SK-N-SH (cell line): Measurements from ENCODE around the gene SPSB1. TPM values are rescaled to one million over a fixed set of nuclear protein-coding genes. Genes with fewer than 3 reads are reported as not detected.

Experiments used
- CTCF ChIA-PET: fragments of 300-600, 350-600 bp; formaldehyde crosslinking; extraction: SDS; loops from one replicate; lab custom pipeline; 2021; lab: Yijun Ruan, JAX
- POLR2A ChIA-PET: fragments of 350-600 bp; sonication (Branson Sonifier 250); formaldehyde crosslinking; extraction: SDS; loops from one replicate; lab custom pipeline; 2020; ENCODE audit warnings: antibody characterized with exemption, inconsistent platforms; lab: Yijun Ruan, JAX
- DNase-seq: peaks from one replicate; pipeline ENCODE4 v3.0.0; 2012
- H2AFZ ChIP-seq: fragments of 200-600 bp; sonication (generic); 2 replicates; pipeline ENCODE4 v1.8.1; 2016; ENCODE audit warnings: antibody characterized with exemption, mild to moderate bottlenecking, low read depth
- H3F3A ChIP-seq: fragments of 200-600 bp; sonication (generic); replicated peaks from 2 replicates; pipeline ENCODE3; 2016; ENCODE audit warnings: antibody characterized with exemption, mild to moderate bottlenecking; ENCODE audit not compliant: insufficient read depth
- H3K27ac ChIP-seq, 2 experiments: fragments of 200-500 bp in 1 of 2; fragments of 200-600 bp in 1 of 2; sonication (Bioruptor generic) in 1 of 2; sonication (generic), shearing (Covaris generic) in 1 of 2; 2 replicates each; pipeline versions ENCODE4 v1.5.1 to v1.6.1; 2014 to 2016; ENCODE audit warnings: low read depth in 2 of 2, inconsistent platforms in 1 of 2, low read length in 1 of 2, mild to moderate bottlenecking in 1 of 2, mixed read lengths in 1 of 2
- H3K27me3 ChIP-seq: fragments of 200-600 bp; sonication (generic), shearing (Covaris generic); 2 replicates; pipeline ENCODE4 v1.6.1; 2016; ENCODE audit warnings: mixed run types; ENCODE audit not compliant: insufficient read depth
- H3K36me3 ChIP-seq, 2 experiments: fragments of 200-500 bp in 1 of 2; fragments of 200-600 bp in 1 of 2; sonication (Bioruptor generic) in 1 of 2; sonication (generic) in 1 of 2; replicated peaks in 1 of 2; 2 replicates each; pipeline versions ENCODE3 to v1.5.1; 2014 to 2016; ENCODE audit warnings: low read length in 1 of 2, mild to moderate bottlenecking in 1 of 2; ENCODE audit not compliant: insufficient read depth in 2 of 2, control insufficient read depth in 1 of 2
- H3K4me1 ChIP-seq, 2 experiments: fragments of 200-500 bp in 1 of 2; fragments of 200-600 bp in 1 of 2; sonication (Bioruptor generic) in 1 of 2; sonication (generic), shearing (Covaris generic) in 1 of 2; 2 replicates each; pipeline versions ENCODE4 v1.5.1 to v1.6.1; 2014 to 2016; ENCODE audit warnings: low read depth in 1 of 2, low read length in 1 of 2, mixed run types in 1 of 2; ENCODE audit not compliant: insufficient read depth in 2 of 2, control insufficient read depth in 1 of 2
- H3K4me2 ChIP-seq: fragments of 200-600 bp; sonication (generic), shearing (Covaris generic); 2 replicates; pipeline ENCODE4 v1.6.1; 2017; ENCODE audit warnings: mixed run types
- H3K4me3 ChIP-seq, 2 experiments: fragments of 200-500 bp in 1 of 2; fragments of 200-600 bp in 1 of 2; sonication (Bioruptor generic) in 1 of 2; sonication (generic), shearing (Covaris generic) in 1 of 2; 2 replicates each; pipeline versions ENCODE4 v1.5.1 to v1.8.1; 2014 to 2016; ENCODE audit warnings: low read depth in 2 of 2, inconsistent platforms in 1 of 2, low read length in 1 of 2, mild to moderate bottlenecking in 1 of 2, mixed read lengths in 1 of 2, moderate library complexity in 1 of 2
- H3K79me2 ChIP-seq: fragments of 200-600 bp; sonication (generic); 2 replicates; pipeline ENCODE4 v1.8.1; 2017; ENCODE audit warnings: mild to moderate bottlenecking; ENCODE audit not compliant: insufficient read depth
- H3K9ac ChIP-seq: fragments of 200-600 bp; sonication (generic); 2 replicates; pipeline ENCODE4 v1.6.1; 2017; ENCODE audit warnings: mixed run types
- H3K9me2 ChIP-seq: fragments of 200-600 bp; sonication (generic); 2 replicates; pipeline ENCODE4 v1.6.1; 2017; ENCODE audit warnings: mixed run types
- H3K9me3 ChIP-seq: fragments of 200-600 bp; sonication (generic); 2 replicates; pipeline ENCODE4 v1.6.1; 2017; ENCODE audit warnings: mixed run types, mild to moderate bottlenecking, moderate library complexity
- H4K20me1 ChIP-seq: fragments of 200-600 bp; sonication (generic); 2 replicates; pipeline ENCODE4 v1.6.1; 2017; ENCODE audit warnings: mild to moderate bottlenecking, mixed run types; ENCODE audit not compliant: insufficient read depth
- CTCF ChIP-seq: fragments of 200-600 bp; sonication (generic); IDR thresholded peaks from 2 replicates; pipeline ENCODE4 v1.6.1; 2017; ENCODE audit warnings: antibody characterized with exemption, mild to moderate bottlenecking, moderate library complexity
- EZH2phosphoT487 ChIP-seq: fragments of 200-600 bp; sonication (generic); IDR thresholded peaks from 2 replicates; pipeline ENCODE4 v1.6.1; 2017; ENCODE audit warnings: low read depth, mixed run types, mild to moderate bottlenecking, antibody characterized with exemption, moderate library complexity, borderline replicate concordance
- FOSL2 ChIP-seq: IDR thresholded peaks from 2 replicates; pipeline ENCODE4 v1.4.0; 2012; ENCODE audit warnings: low read depth, mild to moderate bottlenecking, moderate library complexity, borderline replicate concordance
- TCF12 ChIP-seq: IDR thresholded peaks from 2 replicates; pipeline ENCODE4 v1.4.0; 2012
- ZBTB33 ChIP-seq: IDR thresholded peaks from 2 replicates; pipeline ENCODE4 v1.4.0; 2012; ENCODE audit warnings: low read depth, borderline replicate concordance
- WGBS: methylation state at CpG from one replicate; pipeline ENCODE4 v1.1.6; 2017; ENCODE audit warnings: low lambda C conversion rate; 5-methylcytosine and 5-hydroxymethylcytosine counted together
- polyA plus RNA-seq, 3 experiments: library from polyadenylated mRNA; depleted of rRNA; stranded (reverse); fragments of >200 nt; gene quantifications; 2 replicates each; pipeline ENCODE4 v1.2.3, GENCODE V29; 2012

The SPSB1 gene
- polyA plus RNA-seq, 1 of the 3 experiments (the other 2 are of a cell fraction): 9.2 TPM

GRCh38 chr1:9317591-9318417 lies 25.1 kb downstream of the SPSB1 start:
- no peak overlapping the region for H3K4me2 ChIP-seq
- POLR2A ChIA-PET: no interaction called here
- CTCF ChIA-PET: interaction anchor here (1.3 kb wide), 1 partner anchor 138 kb away, joined by 4 read pairs; no protein-coding TSS in a partner anchor

GRCh38 chr1:9319208-9319788 lies 26.6 kb downstream of the SPSB1 start:
- ChIA-PET CTCF (no interaction called here), POLR2A (no interaction called here)
- no peak for DNase-seq
- Histone ChIP-seq H3K4me2 (no peak overlapping the region), H3K27ac (no peak overlapping the region), H2AFZ (no peak overlapping the region), H4K20me1 (peaks cover 30% of the 10 kb centered on the region), H3F3A (no peaks in the 10 kb centered on the region), H3K27me3 (no peaks in the 10 kb centered on the region), H3K4me3 (no peak overlapping the region), H3K9ac (no peak overlapping the region), H3K79me2 (peaks cover 13% of the 10 kb centered on the region; the same call in 1 of the 2 replicates), H3K9me2 (no peaks in the 10 kb centered on the region), H3K36me3 (no peaks in the 10 kb centered on the region), H3K4me1 (peaks cover 0 to 14% of the 10 kb centered on the region in 2 experiments; a peak in 1 of 4 replicates), H3K9me3 (no peaks in the 10 kb centered on the region)
- 89% methylated on average over 8 of the region's 20 CpGs for WGBS
- TF ChIP-seq CTCF: no peak
- TF ChIP-seq TCF12: no peak
- TF ChIP-seq ZBTB33: no peak

More at GRCh38 chr1:9317591-9318417, 25.1 kb downstream of the SPSB1 start:
- H3K36me3 ChIP-seq: no peaks in the 10 kb centered on the region
- no peak overlapping the region for H3K9ac ChIP-seq
- no peaks in the 10 kb centered on the region for H3F3A ChIP-seq
- TF ChIP-seq EZH2phosphoT487: no peak
- TF ChIP-seq FOSL2: peak; percentile 23; the same call in 1 of the 2 replicates
- TF ChIP-seq, all 33 proteins: peak for 1
- Histone ChIP-seq H3K27ac (no peak overlapping the region), H3K9me2 (no peaks in the 10 kb centered on the region), H3K4me1 (peaks cover 0 to 13% of the 10 kb centered on the region in 2 experiments; a peak in 1 of 4 replicates), H3K27me3 (no peaks in the 10 kb centered on the region), H3K79me2 (peaks cover 13% of the 10 kb centered on the region; the same call in 1 of the 2 replicates), H3K9me3 (no peaks in the 10 kb centered on the region), H2AFZ (no peak overlapping the region), H4K20me1 (peaks cover 30% of the 10 kb centered on the region), H3K4me3 (no peak overlapping the region)
- DNase-seq: no peak
- WGBS: 73% methylated on average over 17 of the region's 28 CpGs
